GM19438 (cell line): ENCODE measurements around the gene SMARCD3.

Source experiments
- ATAC-seq: cut with Tn5 transposase; IDR thresholded peaks from one replicate; pipeline ENCODE4 v1.9.1; 2021; ENCODE audit warnings: low read depth; ENCODE audit not compliant: unreplicated experiment

SMARCD3 gene

DNA sequence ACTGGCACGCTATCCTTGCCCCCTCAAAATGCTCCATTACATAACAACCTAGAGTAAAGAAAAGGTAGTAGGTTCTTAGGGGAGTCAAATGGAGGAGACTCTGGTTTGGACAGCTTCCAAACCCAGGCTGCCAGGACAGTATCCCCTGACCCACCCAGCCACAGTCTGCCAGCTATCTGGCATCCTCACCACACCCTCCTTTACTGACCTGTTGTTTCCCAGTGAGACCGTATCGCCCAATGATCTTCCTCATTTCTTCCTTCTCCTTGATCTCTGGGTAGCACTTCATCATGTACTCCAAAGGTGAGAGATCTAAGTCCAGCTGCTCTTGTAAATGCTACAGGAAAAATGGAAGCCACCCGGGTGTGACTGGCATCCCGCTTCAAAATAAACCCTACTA is 33.1 kb downstream of the SMARCD3 start:
- no peak for ATAC-seq

DNA sequence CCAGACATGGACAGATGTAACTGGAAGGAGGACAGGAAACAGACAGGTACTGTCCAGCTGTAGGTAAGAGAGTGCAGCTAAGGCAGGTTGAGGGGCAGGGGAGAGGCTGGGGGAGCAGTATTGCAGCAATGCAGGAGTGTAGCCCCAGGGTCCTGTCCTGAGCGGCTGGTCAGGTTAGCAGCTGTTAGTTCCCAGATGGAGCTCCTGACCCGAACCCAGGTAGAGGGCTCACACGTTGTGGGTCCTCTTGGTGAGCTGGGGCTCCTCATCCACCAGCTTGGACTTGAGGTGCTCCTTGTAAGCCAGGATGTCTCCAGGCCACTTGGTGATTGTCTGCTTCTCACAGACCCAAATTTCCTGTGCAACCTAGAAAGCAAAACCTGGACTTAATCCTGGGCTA is 34.7 kb downstream of the SMARCD3 start:
- no peak for ATAC-seq

DNA sequence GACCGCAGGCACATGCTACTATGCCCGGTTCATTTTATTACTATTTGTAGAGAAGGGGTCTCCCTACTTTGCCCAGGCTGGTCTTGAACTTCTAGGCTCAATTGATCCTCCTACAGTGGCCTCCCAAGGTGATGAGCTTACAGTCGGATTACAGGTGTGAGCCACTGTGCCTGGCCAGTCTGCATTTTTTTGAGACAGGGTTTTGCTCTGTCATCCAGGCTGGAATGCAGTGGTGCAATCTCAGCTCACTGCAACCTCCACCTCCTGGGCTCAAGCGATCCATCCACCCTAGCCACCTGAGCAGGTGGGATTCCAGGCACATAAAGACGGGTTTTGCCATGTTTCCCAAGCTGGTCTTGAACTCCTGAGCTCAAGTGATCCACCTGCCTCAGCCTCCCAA is 35.9 kb downstream of the SMARCD3 start:
- ATAC-seq = no peak

DNA sequence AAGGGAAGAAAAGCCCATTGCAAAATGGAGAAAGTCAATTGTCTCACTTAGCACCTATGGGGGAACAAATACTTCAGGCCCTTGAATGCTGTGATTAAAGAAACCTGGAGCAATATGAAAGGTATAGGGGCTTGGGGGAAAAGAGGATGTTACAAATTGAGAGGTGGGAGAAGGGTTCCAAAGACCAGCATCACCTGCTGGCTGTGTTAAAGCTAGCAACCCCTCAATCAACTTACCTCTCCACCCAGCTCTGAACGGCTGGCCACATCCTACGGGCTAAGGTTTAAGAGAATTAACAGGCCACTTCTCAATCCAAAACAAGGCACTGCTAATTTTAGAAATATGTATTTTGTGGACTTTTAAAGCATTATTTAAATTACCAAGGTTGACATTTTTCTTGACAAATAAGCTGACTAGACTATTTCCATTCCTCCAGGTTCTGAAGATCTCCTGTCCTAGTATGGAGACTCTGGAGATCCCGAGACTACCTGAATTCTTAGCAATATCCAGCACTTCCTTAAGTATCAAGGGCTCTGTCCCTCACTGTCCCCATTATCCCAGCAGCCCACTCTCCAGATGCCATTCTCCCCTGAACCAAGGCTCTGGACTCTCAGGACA is 37.2 kb downstream of the SMARCD3 start:
- no peak for ATAC-seq

DNA sequence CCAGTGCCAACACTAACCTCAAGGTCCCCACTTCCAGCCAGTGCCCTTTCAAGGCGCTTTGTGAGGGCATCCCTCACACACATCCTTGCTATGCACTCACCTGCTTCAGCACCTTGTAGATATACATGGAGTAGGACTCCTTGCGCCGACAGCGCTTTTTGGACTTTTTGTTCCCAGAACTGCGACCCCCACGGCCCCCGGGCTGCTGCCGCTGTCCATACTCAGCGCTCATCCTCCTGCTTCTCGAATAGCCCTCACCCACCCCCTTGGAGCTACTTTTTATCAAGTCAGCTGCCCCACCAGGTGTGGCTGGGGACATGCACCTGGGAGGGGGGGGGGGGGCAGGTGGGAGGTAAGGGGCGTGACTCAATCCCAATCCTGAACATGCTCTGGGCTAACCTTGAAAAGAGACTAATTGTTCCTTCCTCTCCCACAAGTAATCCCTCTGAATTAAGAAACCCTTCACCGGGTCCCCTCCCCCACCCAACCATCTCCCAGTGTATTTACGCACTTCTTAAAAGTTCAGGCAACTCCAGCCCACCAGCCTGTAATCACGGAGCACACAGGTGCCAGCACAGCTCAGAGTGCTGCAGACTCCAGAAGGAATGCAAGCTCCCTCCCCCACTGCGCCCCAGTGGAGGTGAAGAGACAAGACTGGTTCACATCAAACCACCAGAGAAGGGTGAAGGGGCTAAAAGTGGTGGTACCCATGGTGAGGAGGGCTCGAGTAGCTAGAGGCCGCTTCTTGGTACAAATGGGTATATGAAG is 38.2 kb downstream of the SMARCD3 start, which contains the start of gene H2BK1:
Gene H2BK1 (minus strand): TSS at position 402 of the 768 bp plus-strand sequence. CDS start 170 bp downstream, at position 232.
- no peak for ATAC-seq

DNA sequence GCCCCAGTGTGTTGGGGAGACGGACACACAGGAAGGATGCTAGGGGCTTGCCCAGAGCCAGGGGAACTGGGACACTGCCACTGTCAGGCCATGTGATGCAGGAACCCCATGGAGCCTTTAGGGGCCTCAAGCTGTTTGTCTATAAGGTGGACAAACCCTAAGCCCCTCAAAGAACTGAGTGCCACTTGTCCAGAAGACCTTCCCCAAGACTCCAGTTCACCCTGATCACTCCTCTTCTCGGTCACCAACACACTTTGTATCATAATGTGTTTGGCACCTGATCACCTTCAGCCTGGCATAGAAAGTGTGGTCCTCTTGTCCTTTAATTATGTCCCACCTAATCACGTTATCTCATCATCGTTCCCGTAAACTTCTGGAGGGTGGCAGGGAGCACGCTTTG is 38.9 kb downstream of the SMARCD3 start:
- no peak for ATAC-seq

DNA sequence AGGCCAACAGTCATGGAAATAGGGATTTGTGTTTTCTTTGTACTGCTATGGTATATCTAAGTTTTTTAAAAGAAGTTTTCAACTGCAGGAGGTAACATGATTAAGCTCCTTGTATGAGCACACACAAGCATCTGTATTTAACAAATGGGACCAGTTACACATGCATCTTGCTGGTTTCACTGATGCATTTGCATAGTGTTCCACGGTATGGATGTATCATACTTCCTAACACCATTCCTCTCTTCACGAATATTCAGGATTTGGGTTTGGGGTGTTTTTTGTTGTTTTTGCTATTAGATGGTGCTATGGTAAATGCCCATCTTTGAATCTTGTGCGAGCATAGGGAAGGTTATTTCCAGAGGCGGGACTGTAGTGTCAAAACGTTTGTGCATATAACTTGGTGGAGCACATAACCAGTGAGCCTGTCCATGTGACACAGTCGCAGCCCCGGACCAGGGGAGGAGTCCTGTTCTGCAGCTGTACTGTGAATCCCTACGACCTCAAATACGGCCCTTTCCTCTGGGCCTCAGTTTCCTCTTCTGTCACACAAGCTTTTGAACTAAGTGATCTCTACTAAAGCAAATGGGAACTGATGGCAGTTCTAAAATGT is 40.1 kb downstream of the SMARCD3 start:
- ATAC-seq = no peak

DNA sequence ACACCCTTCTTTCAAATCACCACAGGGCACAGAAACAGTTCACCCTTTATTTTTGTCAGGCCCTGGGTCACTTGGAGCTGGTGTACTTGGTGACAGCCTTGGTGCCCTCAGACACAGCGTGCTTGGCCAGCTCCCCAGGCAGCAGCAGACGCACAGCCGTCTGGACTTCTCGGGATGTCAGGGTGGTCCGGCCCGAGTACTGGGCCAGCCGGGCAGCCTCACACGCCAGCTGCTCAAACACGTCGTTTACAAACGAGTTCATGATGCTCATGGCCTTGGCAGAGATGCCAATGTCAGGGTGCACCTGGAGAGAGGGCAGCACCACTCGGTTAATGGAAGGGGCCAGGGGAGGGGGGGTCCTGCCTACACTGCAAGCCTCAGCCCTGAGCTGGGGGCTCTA is 40.7 kb downstream of the SMARCD3 start:
- no peak for ATAC-seq

DNA sequence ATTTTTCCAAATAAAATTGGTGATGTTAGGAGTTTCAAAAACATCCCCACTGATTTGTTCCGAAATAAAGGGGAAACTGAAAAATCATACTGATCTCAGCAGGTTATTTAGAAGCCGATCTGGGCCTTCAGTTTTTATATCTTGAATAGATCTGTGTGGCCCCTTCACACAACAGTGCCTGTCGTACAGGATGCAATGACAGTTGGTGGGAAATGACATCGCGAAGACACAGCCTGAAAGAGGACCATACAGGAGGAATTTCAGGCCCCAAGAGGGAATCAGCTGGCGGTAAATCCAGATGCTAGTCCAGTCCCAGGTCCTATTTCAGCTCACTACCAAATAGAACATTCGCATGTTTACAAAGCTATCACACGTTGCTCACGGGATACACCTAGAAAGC is 41.2 kb downstream of the SMARCD3 start:
- no peak for ATAC-seq

DNA sequence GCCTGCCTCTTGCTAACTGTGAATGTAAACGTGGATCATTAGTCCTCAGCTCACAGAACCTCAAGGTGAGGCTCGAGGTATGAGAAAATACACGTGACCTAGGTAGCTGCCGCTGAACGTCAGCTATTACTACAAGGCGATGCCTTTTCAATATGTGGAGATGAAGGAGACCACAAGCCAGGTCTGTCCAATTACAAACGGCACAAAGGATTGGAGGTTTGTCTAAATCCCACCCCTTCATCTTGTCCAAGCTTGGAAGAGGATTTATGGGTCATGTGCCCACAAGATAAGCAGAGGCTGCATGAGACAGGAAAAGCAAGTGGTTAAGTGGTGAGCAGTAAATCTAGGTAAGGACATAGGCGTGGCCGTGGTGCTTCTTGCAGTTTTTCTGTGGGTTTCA is 41.6 kb downstream of the SMARCD3 start:
- ATAC-seq = no peak

DNA sequence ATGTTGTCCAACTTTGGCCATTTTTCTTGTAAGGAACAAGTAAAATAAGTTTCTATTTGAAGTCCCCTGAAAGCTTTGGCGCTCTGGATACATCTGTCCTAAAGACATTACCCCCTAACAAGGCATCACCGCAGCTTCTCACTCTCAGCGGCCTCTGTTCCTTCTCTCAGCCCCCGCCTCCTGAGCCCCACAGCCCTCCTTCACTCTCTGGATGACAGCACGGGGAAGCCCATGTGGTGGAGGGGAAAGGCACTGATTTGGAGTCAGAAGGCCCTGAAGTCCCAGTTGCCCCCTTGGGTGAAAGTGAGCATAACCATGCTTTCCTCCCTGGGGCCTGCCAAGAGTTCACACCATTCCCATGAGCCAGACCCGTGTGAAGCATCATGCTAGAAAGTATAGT is 42.8 kb downstream of the SMARCD3 start:
- ATAC-seq = no peak

DNA sequence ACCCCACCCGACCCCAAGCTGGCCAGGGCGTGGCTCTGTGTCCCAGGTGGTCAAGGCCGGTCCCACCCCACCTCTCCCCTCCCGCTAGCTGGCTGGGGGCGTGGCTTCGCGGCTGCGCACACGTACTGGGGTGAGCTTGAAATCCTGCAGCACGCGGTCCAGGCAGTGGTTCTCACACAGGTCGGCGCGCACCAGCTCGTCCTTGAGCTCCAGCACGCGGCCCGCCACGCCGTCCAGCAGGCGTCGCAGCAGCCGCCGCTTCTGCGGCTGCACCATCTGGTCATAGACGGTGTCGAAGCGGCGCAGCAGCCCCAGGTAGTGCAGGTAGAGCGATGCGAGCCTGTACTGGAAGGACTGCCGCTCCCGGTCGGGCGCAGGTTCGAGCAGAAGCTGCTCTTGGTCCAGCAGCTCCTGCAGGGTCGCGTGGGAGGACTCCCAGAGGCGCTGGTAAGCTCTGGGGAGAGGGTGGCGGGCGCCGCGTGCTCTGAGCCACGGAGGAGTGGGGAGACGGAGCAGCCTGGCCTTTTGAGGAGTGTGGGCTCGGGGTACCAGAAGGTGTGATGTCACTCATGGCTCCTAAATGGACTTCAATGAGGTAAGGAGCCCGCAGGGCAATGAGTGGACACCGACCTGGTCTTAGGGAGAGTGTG is 44.0 kb downstream of the SMARCD3 start:
- no peak for ATAC-seq

DNA sequence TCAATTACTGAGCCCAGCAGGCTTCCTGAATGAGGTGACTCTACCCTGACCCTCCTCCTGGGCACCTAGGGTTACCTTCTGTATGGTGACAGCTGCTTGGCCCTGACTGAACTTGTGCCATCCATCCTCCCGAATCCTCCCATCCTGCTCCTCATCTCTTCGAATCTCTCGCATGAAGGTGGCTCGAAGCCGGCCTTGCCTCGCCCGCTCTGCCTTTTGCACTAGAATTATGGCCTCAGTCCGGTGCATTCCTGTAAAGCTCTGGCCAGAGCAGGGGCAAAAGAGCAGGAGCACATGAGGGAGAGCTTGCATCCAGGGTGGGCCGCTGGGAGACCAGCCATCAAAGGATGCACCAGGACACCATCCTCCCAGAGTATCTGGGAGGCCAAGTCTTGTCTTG is 45.7 kb downstream of the SMARCD3 start:
- ATAC-seq = no peak

DNA sequence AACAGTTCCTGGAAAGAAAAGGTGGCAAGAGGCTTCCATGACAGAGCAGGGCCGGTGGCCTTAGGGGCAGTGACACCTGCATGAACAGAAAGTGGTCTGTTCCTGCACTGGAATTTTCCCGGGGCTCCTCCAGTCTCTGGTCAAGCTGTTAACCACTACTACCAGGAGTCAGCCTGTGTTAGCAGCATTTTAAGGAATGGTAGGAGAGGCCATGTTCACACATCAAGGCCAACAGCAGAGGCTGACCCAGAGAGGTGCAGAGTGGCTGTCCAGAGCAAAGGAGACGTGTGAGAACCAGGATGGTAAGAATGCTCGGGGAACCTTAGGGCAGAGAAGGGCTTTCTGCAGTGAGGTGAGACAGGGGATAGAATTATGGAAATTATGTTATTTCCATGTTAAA is 46.7 kb downstream of the SMARCD3 start:
- ATAC-seq = no peak

DNA sequence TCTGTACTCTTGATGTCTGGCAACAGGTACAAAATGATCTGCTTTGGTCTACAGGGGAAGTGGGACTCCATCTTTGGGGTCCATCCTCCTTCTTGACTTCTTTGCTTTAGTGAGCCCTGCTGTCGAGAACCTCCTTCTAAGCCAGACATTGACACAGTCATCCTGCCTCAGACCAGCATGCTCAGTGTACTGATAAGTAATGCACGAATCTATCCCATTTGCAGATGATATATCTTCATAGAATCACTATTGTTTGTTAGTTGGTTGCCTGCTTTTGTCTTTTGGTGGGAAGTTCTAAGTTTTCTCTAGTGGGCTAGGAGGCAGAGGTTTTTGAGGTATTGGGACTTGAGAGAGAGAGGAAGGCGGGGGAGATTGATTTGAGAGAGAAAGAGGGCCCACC is 47.1 kb downstream of the SMARCD3 start:
- no peak for ATAC-seq

DNA sequence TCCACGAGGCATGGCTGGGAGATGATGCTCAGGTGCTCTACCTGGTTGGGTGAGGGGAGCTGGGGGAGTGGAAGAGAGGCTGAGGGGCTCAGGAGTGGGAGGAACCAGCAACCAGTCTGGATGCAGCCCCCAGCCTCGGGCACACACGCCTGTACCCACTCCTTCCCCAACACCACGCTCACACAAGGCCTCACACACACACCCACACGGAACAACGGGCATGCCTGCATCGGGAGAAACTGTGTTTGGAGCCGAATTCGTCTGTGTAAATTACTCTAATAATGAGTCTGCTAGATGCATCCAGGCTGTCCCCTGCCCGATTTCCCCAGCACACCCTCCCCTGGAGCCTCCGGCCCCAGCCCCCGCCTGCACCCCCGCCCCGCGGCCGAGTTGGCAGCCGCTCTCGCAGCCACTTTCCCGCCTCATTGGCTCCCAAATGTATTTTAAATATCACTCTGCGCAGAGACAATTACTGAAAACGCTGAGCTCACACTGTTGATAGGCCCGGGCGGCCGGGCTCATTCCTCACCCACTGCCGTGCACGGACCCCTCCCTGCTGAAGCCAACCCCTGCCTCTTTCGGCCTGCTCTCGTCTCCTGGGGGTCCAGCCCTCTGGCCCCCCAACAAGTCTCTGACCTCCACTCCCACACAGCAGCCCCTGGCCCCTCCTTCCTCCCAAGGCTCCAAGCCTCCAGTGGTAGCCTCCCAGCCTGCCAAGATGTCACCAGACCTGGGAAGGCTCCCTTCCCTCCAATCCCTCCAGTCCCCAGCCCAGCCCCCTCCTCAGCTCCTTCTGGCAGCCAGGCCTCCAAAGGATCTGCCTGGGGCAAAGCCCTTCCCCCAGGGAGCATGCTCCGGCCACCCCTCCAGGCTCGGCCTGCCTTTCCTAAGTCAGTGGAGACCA is 49.3 kb downstream of the SMARCD3 start:
- no peak for ATAC-seq

DNA sequence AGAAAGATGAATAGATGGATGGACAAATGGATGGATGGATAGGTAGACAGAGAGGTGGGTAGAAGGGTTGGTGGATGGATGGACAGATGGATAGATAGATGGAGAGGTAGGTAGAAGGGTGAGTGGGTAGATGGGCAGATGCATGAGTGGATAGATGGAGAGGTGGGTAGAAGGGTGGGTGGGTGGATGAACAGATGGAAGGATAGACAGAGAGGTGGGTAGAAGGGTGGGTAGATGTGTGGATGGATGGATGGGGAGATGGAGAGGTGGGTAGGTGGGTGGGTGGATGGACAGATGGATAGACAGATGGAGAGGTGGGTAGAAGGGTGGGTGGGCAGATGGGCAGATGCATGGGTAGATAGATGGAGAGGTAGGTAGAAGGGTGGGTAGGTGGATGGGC is 50.6 kb downstream of the SMARCD3 start:
- no peak for ATAC-seq

DNA sequence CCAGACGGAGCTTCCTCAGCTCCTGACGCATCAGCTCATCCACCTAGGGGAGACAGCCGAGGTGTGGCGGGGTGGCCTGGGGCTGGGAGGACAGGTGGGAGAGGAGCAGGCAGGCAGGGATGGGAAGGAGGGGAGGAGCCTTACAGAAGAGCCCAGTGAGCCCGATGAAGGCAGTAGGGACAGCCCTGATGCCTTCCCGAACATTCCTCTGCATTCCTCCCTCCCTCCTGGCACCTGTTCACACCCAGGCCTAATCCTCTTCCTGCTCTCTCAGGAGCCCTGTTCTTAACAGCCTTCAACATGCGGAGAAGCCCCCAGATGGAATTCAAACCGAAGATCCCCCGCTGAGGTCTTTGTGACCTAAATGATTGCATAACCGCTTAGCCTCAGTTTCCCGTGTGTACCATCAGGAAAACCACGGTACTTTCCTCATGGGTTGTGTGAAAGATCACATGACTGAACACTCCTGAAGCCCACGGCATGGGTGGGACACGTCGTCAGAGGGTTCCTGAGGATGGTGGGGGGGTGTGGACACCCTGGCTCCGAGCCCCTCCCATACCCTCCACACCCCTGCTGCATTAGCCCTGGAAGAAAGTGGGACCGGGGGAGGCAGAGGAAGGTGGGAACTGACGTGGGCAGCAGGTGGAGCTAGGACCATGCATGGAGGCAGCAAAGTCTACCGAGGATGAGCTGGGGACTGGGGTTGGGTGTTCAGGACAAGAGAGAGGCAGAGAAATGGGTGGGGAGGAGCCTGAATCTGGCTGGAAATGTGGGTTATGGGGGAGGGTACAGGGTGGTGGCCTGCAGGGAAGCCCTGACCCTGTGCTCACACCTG is 52.7 kb downstream of the SMARCD3 start:
- no peak for ATAC-seq

DNA sequence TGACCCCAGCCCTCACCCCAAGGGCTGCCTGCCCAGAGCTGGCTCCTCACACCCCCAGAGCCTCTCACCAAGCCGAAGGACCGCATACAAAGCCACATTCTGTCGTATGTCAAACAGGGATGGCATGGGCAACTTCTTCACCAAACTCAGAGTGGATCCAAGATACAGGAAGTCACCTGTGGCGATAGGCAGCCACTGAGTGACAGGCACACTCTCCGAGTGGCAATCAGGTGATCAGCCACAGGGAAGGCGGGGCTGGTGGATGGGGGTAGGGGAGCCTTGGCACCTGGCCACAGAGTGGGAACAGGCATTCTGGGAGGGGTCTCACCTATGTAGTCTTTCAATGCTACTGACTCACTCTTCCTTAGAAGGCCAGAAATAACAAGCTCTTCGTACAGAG is 54.3 kb downstream of the SMARCD3 start:
- ATAC-seq = no peak
